ACC112 (cell line): ENCODE results near the gene POC1A.
"Not testable (repeated sequence)": the region's sequence is repeated elsewhere in the genome, so short reads cannot be mapped to it uniquely, and the experiment has no call there.

Source experiments
- H2AFZ ChIP-seq: fragments of 200-600 bp; sonication (generic); one replicate; pipeline ENCODE4 v1.6.0; 2017; ENCODE audit warnings: antibody characterized with exemption, low read length; ENCODE audit not compliant: unreplicated experiment
- H3K27ac ChIP-seq: fragments of 200-600 bp; sonication (generic); 2 replicates; pipeline ENCODE4 v1.5.1; 2014; ENCODE audit warnings: low read depth, mild to moderate bottlenecking, antibody characterized with exemption, low read length, moderate library complexity
- H3K27me3 ChIP-seq: fragments of 200-600 bp; sonication (generic); 2 replicates; pipeline ENCODE4 v1.6.1; 2014; ENCODE audit warnings: mild to moderate bottlenecking, antibody characterized with exemption, low read length, moderate library complexity, mixed read lengths; ENCODE audit not compliant: insufficient read depth
- H3K36me3 ChIP-seq: fragments of 200-600 bp; sonication (generic); 2 replicates; pipeline ENCODE4 v1.6.1; 2016; ENCODE audit warnings: mild to moderate bottlenecking, antibody characterized with exemption, low read length, moderate library complexity, mixed read lengths; ENCODE audit not compliant: insufficient read depth
- H3K4me1 ChIP-seq: fragments of 200-600 bp; sonication (generic); one replicate; pipeline ENCODE4 v1.6.1; 2016; ENCODE audit warnings: low read length, mixed read lengths; ENCODE audit not compliant: insufficient read depth, unreplicated experiment, control insufficient read depth
- H3K4me3 ChIP-seq: fragments of 200-600 bp; sonication (generic); 2 replicates; pipeline ENCODE4 v1.5.1; 2014; ENCODE audit warnings: mild to moderate bottlenecking, low read depth, low read length
- H3K79me2 ChIP-seq: fragments of 200-600 bp; sonication (generic); one replicate; pipeline ENCODE4 v1.6.0; 2016; ENCODE audit warnings: low read length; ENCODE audit not compliant: control insufficient read depth, unreplicated experiment, insufficient read depth

POC1A gene

GRCh38 chr3:52174896-52175295 lies 20.7 kb upstream of the POC1A start:
- Histone ChIP-seq H3K4me3 (no peak overlapping the region), H3K27me3 (no peaks in the 10 kb centered on the region), H3K36me3 (no peaks in the 10 kb centered on the region), H3K79me2 (no peaks in the 10 kb centered on the region), H2AFZ (no peak overlapping the region), H3K27ac (no peak overlapping the region; the same call in 1 of the 2 replicates), H3K4me1 (peaks cover 20% of the 10 kb centered on the region)

DNA sequence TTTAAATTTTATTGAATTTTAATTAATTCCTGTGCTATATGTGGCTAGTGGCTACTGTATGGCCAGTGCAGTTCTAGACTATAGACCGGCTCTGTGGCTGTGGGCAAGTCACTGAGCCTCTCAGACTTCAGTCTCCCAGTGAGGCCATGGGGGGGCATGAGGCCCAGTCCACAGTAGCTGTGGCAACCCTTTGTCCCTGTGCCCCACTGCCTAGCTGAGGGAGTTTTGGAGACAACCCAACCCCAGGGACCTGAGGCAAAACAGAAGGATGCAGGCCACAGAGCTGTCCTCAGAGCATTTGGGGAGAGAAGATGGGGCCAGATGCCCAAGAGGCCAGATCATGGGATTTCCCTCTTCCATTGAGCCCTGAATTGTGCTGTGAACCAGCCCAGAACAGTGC lies 18.9 kb upstream of the POC1A start:
- H3K79me2 ChIP-seq, result no peaks in the 10 kb centered on the region
- no peak overlapping the region for H3K27ac ChIP-seq
- H3K4me1 ChIP-seq, result peaks cover 20% of the 10 kb centered on the region
- H3K36me3 ChIP-seq, result no peaks in the 10 kb centered on the region
- no peak overlapping the region for H2AFZ ChIP-seq
- no peak overlapping the region for H3K4me3 ChIP-seq
- H3K27me3 ChIP-seq, result no peaks in the 10 kb centered on the region

- Histone ChIP-seq H3K27me3 (no peaks in the 10 kb centered on the region), H3K27ac (no peak overlapping the region), H3K36me3 (no peaks in the 10 kb centered on the region)
Observed at GRCh38 chr3:52172262-52172757, 18.1 kb upstream of the POC1A start.

DNA sequence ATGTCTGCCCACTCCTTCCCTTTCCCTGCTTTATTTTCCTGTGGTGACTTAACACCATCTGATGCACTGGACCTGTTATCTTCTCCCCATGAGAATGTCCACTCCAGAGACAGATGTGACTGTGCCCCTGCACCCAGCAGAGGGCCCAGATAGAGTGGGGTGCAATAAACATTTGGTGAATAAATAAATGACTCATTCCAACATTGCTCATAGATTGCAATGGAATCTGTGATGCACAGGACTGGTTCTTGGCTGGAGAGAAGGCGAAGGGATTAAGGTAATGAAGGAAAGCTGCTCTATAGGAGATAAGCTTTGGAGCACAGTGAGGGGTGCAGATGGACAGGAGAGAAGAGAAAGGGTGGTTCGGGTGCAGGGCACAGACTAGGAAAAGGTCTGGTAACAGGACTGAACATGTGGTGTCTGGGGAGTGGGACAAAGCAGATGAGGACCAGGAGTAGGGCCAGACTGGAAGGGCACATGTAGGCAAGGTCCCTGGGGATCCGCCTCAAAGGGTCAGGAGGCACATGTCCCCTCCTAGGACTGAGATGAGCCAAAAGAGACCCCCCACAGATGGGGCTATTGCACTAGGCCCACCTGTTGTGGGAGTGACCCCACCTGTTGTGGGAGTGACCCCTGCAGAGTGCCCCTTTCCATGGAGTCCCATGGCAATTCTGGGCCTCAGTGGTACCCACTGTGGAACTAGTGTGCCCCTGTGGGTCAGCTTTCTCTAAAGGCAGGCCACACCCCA lies 17.5 kb upstream of the POC1A start:
- Histone ChIP-seq H2AFZ (no peak overlapping the region), H3K36me3 (no peaks in the 10 kb centered on the region), H3K4me1 (peaks cover 20% of the 10 kb centered on the region), H3K79me2 (no peaks in the 10 kb centered on the region), H3K4me3 (no peak overlapping the region), H3K27ac (no peak overlapping the region), H3K27me3 (no peaks in the 10 kb centered on the region)

More at GRCh38 chr3:52172262-52172757, 18.1 kb upstream of the POC1A start:
- H2AFZ ChIP-seq, result no peak overlapping the region
- peaks cover 20% of the 10 kb centered on the region for H3K4me1 ChIP-seq
- no peak overlapping the region for H3K4me3 ChIP-seq
- no peaks in the 10 kb centered on the region for H3K79me2 ChIP-seq

DNA sequence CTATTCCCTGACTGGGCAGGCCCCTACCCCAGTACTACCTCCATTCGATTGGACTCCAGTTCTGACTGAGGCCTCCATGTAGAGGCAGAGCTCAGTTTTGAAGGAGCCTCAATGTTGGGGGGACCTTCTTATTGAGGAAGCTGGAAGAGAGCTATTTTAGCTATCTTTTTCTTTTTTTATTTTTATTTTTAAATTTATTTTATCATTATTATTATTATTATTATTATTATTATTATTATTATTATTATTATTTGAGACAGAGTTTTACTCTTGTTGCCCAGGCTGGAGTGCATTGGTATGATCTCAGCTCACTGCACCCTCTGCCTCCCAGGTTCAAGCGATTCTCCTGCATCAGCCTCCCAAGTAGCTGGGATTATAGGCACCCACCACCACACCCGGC lies 16.0 kb upstream of the POC1A start:
- H3K27ac ChIP-seq, H3K79me2 ChIP-seq, H3K36me3 ChIP-seq, H3K4me3 ChIP-seq, H2AFZ ChIP-seq, H3K27me3 ChIP-seq: not testable (repeated sequence)
- H3K4me1 ChIP-seq, result peaks cover 18% of the 10 kb centered on the region

GRCh38 chr3:52167240-52167639 lies 13.0 kb upstream of the POC1A start:
- Histone ChIP-seq H3K27me3 (no peaks in the 10 kb centered on the region), H3K36me3 (no peaks in the 10 kb centered on the region), H2AFZ (no peak overlapping the region), H3K4me1 (peaks cover 10% of the 10 kb centered on the region), H3K4me3 (no peak overlapping the region), H3K27ac (no peak overlapping the region), H3K79me2 (no peaks in the 10 kb centered on the region)

- Histone ChIP-seq H3K4me3 (no peak overlapping the region), H2AFZ (no peak overlapping the region), H3K4me1 (no peaks in the 10 kb centered on the region), H3K27ac (no peak overlapping the region), H3K27me3 (no peaks in the 10 kb centered on the region), H3K36me3 (no peaks in the 10 kb centered on the region), H3K79me2 (no peaks in the 10 kb centered on the region)
Observed at GRCh38 chr3:52162250-52162872, 8.1 kb upstream of the POC1A start.

GRCh38 chr3:52159503-52159902 lies 5.3 kb upstream of the POC1A start:
- no peaks in the 10 kb centered on the region for H3K36me3 ChIP-seq
- H2AFZ ChIP-seq, result no peak overlapping the region
- no peaks in the 10 kb centered on the region for H3K79me2 ChIP-seq
- H3K4me1 ChIP-seq, result peaks cover 4% of the 10 kb centered on the region
- H3K27me3 ChIP-seq, result no peaks in the 10 kb centered on the region
- no peak overlapping the region for H3K4me3 ChIP-seq
- no peak overlapping the region for H3K27ac ChIP-seq

GRCh38 chr3:52155912-52156311 lies 1.7 kb upstream of the POC1A start:
- Histone ChIP-seq H3K79me2 (peaks cover 26% of the 10 kb centered on the region), H3K36me3 (no peaks in the 10 kb centered on the region), H3K4me1 (peaks cover 15% of the 10 kb centered on the region), H3K27me3 (no peaks in the 10 kb centered on the region), H3K4me3 (no peak overlapping the region), H3K27ac (no peak overlapping the region), H2AFZ (no peak overlapping the region)

- Histone ChIP-seq H2AFZ (peak overlapping the region; percentile 58), H3K27ac (peak overlapping the region; percentile 16; the same call in 1 of the 2 replicates), H3K36me3 (no peaks in the 10 kb centered on the region)
Observed at GRCh38 chr3:52153389-52154096, 680 bp downstream of the POC1A start.

More at GRCh38 chr3:52153389-52154096, 680 bp downstream of the POC1A start:
- peaks cover 15% of the 10 kb centered on the region for H3K4me1 ChIP-seq
- H3K4me3 ChIP-seq, result peak overlapping the region; percentile 83
- peaks cover 28% of the 10 kb centered on the region for H3K79me2 ChIP-seq
- H3K27me3 ChIP-seq, result no peaks in the 10 kb centered on the region
